H9 (cell line): Measurements from ENCODE around the gene PFDN4. TPM values are rescaled to one million over a fixed set of nuclear protein-coding genes. Genes with fewer than 3 reads are reported as not detected.

ENCODE experiments used
- DNase-seq: peaks from one replicate; pipeline ENCODE4 v3.0.0-alpha.2; 2017
- H2AFZ ChIP-seq: one replicate; pipeline ENCODE4 v1.6.1; 2013; ENCODE audit warnings: mild to moderate bottlenecking, low read length, control low read depth, moderate library complexity
- H2AK5ac ChIP-seq: 2 replicates; pipeline ENCODE4 v1.6.1; 2013; ENCODE audit warnings: low read length, control low read depth, mixed read lengths; ENCODE audit not compliant: insufficient read length
- H2BK120ac ChIP-seq: one replicate; pipeline ENCODE4 v1.6.1; 2013; ENCODE audit warnings: low read depth, mild to moderate bottlenecking, low read length, control low read depth, inconsistent platforms; ENCODE audit not compliant: poor library complexity, severe bottlenecking
- H2BK12ac ChIP-seq: 2 replicates; pipeline ENCODE4 v1.6.1; 2013; ENCODE audit warnings: low read length, control low read depth, mixed read lengths, low read depth; ENCODE audit not compliant: insufficient read length
- H2BK15ac ChIP-seq: 2 replicates; pipeline ENCODE4 v1.6.1; 2013; ENCODE audit warnings: low read depth, low read length, control low read depth
- H2BK20ac ChIP-seq: one replicate; pipeline ENCODE4 v1.6.1; 2013; ENCODE audit warnings: low read depth, mild to moderate bottlenecking, low read length, control low read depth, inconsistent platforms; ENCODE audit not compliant: poor library complexity, severe bottlenecking
- H2BK5ac ChIP-seq: 2 replicates; pipeline ENCODE4 v1.6.1; 2013; ENCODE audit warnings: low read length, control low read depth, mixed read lengths; ENCODE audit not compliant: insufficient read length
- H3K14ac ChIP-seq: 2 replicates; pipeline ENCODE4 v1.6.1; 2013; ENCODE audit warnings: low read length, control low read depth; ENCODE audit not compliant: insufficient read depth
- H3K18ac ChIP-seq: 2 replicates; pipeline ENCODE4 v1.6.1; 2013; ENCODE audit warnings: low read depth, mild to moderate bottlenecking, mixed read lengths, low read length, control low read depth; ENCODE audit not compliant: insufficient read length
- H3K23ac ChIP-seq: 2 replicates; pipeline ENCODE4 v1.6.1; 2013; ENCODE audit warnings: low read length, control low read depth, mixed read lengths, low read depth; ENCODE audit not compliant: insufficient read length
- H3K23me2 ChIP-seq: 2 replicates; pipeline ENCODE4 v1.6.1; 2013; ENCODE audit warnings: low read depth, mild to moderate bottlenecking, mixed read lengths, low read length, control low read depth; ENCODE audit not compliant: insufficient read length, poor library complexity, severe bottlenecking
- H3K27ac ChIP-seq: 2 replicates; pipeline ENCODE4 v1.5.1; 2013; ENCODE audit warnings: low read length, control low read depth, mixed read lengths, low read depth; ENCODE audit not compliant: insufficient read length
- H3K27me3 ChIP-seq: 2 replicates; pipeline ENCODE4 v1.6.1; 2013; ENCODE audit warnings: low read length, control low read depth, inconsistent platforms; ENCODE audit not compliant: insufficient read depth
- H3K4ac ChIP-seq: 2 replicates; pipeline ENCODE4 v1.6.1; 2013; ENCODE audit warnings: low read depth, mild to moderate bottlenecking, control low read depth, inconsistent platforms, low read length, moderate library complexity
- H3K4me1 ChIP-seq: 2 replicates; pipeline ENCODE4 v1.6.1; 2013; ENCODE audit warnings: low read length, control low read depth, inconsistent platforms; ENCODE audit not compliant: insufficient read depth
- H3K4me2 ChIP-seq: 2 replicates; pipeline ENCODE4 v1.6.1; 2013; ENCODE audit warnings: low read length, control low read depth, mixed read lengths; ENCODE audit not compliant: insufficient read length, insufficient read depth
- H3K56ac ChIP-seq: 2 replicates; pipeline ENCODE4 v1.6.1; 2013; ENCODE audit warnings: low read depth, mild to moderate bottlenecking, mixed read lengths, low read length, control low read depth; ENCODE audit not compliant: insufficient read length
- H3K79me1 ChIP-seq: 2 replicates; pipeline ENCODE4 v1.6.1; 2013; ENCODE audit warnings: low read depth, mild to moderate bottlenecking, moderate library complexity, low read length, control low read depth, inconsistent platforms; ENCODE audit not compliant: insufficient read depth, poor library complexity, severe bottlenecking
- H3K79me2 ChIP-seq: 2 replicates; pipeline ENCODE4 v1.6.1; 2013; ENCODE audit warnings: low read length, control low read depth, inconsistent platforms; ENCODE audit not compliant: insufficient read depth
- H3K9ac ChIP-seq: 2 replicates; pipeline ENCODE4 v1.6.1; 2013; ENCODE audit warnings: low read length, control low read depth, mixed read lengths; ENCODE audit not compliant: insufficient read length; ENCODE audit errors: extremely low read depth
- H3K9me3 ChIP-seq: one replicate; pipeline ENCODE4 v1.6.1; 2013; ENCODE audit warnings: low read depth, low read length, inconsistent platforms; ENCODE audit not compliant: control insufficient read depth
- H3T11ph ChIP-seq: one replicate; pipeline ENCODE4 v1.6.1; 2013; ENCODE audit warnings: mild to moderate bottlenecking, low read length, control low read depth, inconsistent platforms
- H4K20me1 ChIP-seq: one replicate; pipeline ENCODE4 v1.6.1; 2013; ENCODE audit not compliant: control insufficient read depth, insufficient read length, insufficient read depth
- H4K5ac ChIP-seq: 2 replicates; pipeline ENCODE4 v1.6.1; 2013; ENCODE audit warnings: low read depth, mild to moderate bottlenecking, mixed read lengths, low read length, control low read depth; ENCODE audit not compliant: insufficient read length
- H4K8ac ChIP-seq: replicated peaks from 2 replicates; pipeline ENCODE4 v1.6.1; 2013; ENCODE audit warnings: low read length, control low read depth, mixed read lengths, low read depth; ENCODE audit not compliant: insufficient read length
- H4K91ac ChIP-seq: 2 replicates; pipeline ENCODE4 v1.6.1; 2013; ENCODE audit warnings: low read depth, mild to moderate bottlenecking, moderate library complexity, mixed read lengths, low read length, control low read depth; ENCODE audit not compliant: insufficient read length
- H3K27ac Mint-ChIP-seq, 3 experiments: 2 replicates in 2 of 3; 3 replicates in 1 of 3; pipeline ENCODE4 v1.8.0; 2020 to 2021; ENCODE audit warnings: mixed read lengths in 3 of 3, mild to moderate bottlenecking in 1 of 3, moderate library complexity in 1 of 3
- H3K27me3 Mint-ChIP-seq: 2 replicates; pipeline ENCODE4 v1.8.0; 2021; ENCODE audit warnings: low read depth, mild to moderate bottlenecking, moderate library complexity, mixed read lengths
- H3K36me3 Mint-ChIP-seq, 3 experiments: 2 replicates in 2 of 3; 3 replicates in 1 of 3; pipeline ENCODE4 v1.8.0; 2020 to 2021; ENCODE audit warnings: low read depth in 3 of 3, mixed read lengths in 3 of 3; ENCODE audit not compliant: insufficient read depth in 1 of 3
- H3K4me1 Mint-ChIP-seq, 2 experiments: 2 replicates each; pipeline ENCODE4 v1.8.0; 2020; ENCODE audit warnings: mixed read lengths in 2 of 2
- H3K4me3 Mint-ChIP-seq, 2 experiments: 2 replicates in 1 of 2; 3 replicates in 1 of 2; pipeline ENCODE4 v1.8.0; 2020 to 2021; ENCODE audit warnings: mild to moderate bottlenecking in 2 of 2, mixed read lengths in 2 of 2, moderate library complexity in 1 of 2
- H3K9me3 Mint-ChIP-seq, 2 experiments: 2 replicates in 1 of 2; 3 replicates in 1 of 2; pipeline ENCODE4 v1.8.0; 2020; ENCODE audit warnings: mild to moderate bottlenecking in 2 of 2, mixed read lengths in 2 of 2, moderate library complexity in 1 of 2
- CTCF ChIP-seq: fragments of 200-600 bp; sonication (generic); conservative IDR thresholded peaks from 3 replicates; pipeline ENCODE4 v1.8.0; 2021; ENCODE audit warnings: antibody characterized with exemption, mild to moderate bottlenecking
- WGBS: extraction: QIAGEN DNeasy Blood & Tissue Kit; methylation state at CpG from one replicate; pipeline ENCODE4 v1.1.7; 2013; ENCODE audit warnings: missing lambda C conversion rate, low lambda C conversion rate, mixed read lengths; ENCODE audit not compliant: insufficient read length; ENCODE audit errors: extremely low coverage; 5-methylcytosine and 5-hydroxymethylcytosine counted together
- total RNA-seq: library from RNA; stranded (reverse); gene quantifications from 2 replicates; pipeline ENCODE4 v1.2.1, GENCODE V29; 2021

Gene PFDN4
- total RNA-seq, 1 experiment from 2014 or later = 73.6 TPM

DNA sequence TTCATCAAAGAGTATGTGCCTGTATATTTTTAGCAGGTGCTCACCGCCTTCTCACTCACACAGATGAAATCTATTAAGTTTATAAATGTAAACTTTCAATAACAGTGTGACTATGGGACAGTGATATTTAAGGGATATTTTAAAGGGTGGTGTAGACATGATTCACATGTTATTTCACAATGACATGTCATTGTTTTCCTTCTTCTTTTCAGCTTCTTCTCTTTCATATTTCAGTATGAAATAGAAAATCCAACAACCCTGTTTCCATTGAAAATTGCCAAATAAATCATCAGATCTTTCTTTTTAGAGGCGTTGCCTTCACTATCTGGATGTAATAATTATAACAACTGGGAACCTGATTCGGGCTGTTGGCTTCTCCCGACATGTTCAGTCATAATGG, 54.8 kb downstream of the PFDN4 start:
- H3K4me2 ChIP-seq = no peak overlapping the region
- WGBS = no CpG with 5 or more reads among the region's 4 CpGs
- no peak overlapping the region for H2BK12ac ChIP-seq
- H2BK15ac ChIP-seq = no peak overlapping the region
- no peak overlapping the region for H2BK5ac ChIP-seq
- H3K27me3 ChIP-seq = no peaks in the 10 kb centered on the region
- no peak overlapping the region for H3K23ac ChIP-seq
- H3K14ac ChIP-seq = no peak overlapping the region
- DNase-seq = no peak
- H3K18ac ChIP-seq = no peak overlapping the region
- no peak for TF ChIP-seq CTCF
- H4K5ac ChIP-seq = no peak overlapping the region
- H3K79me2 ChIP-seq = no peaks in the 10 kb centered on the region
- no peak overlapping the region for H4K8ac ChIP-seq
- no peaks in the 10 kb centered on the region for H3K23me2 ChIP-seq
- H3K4ac ChIP-seq = no peak overlapping the region
- no peak overlapping the region for H3K27ac Mint-ChIP-seq
- no peaks in the 10 kb centered on the region for H4K20me1 ChIP-seq
- H3K27me3 Mint-ChIP-seq = no peaks in the 10 kb centered on the region
- H3K4me1 ChIP-seq = peaks cover 3% of the 10 kb centered on the region; the same call in 1 of the 2 replicates
- no peaks in the 10 kb centered on the region for H3K36me3 Mint-ChIP-seq
- H3K9me3 Mint-ChIP-seq = no peaks in the 10 kb centered on the region
- H2AK5ac ChIP-seq = no peak overlapping the region
- H3K9me3 ChIP-seq = no peaks in the 10 kb centered on the region
- no peak overlapping the region for H2AFZ ChIP-seq
- no peak overlapping the region for H3T11ph ChIP-seq
- no peak overlapping the region for H2BK20ac ChIP-seq
- no peak overlapping the region for H4K91ac ChIP-seq
- H3K27ac ChIP-seq = no peak overlapping the region
- H3K56ac ChIP-seq = no peak overlapping the region
- H3K9ac ChIP-seq = no peak overlapping the region
- no peak overlapping the region for H2BK120ac ChIP-seq
- H3K79me1 ChIP-seq = no peaks in the 10 kb centered on the region
- H3K4me1 Mint-ChIP-seq = peaks cover 9 to 12% of the 10 kb centered on the region in 2 experiments
- no peak overlapping the region for H3K4me3 Mint-ChIP-seq
